NCI-H187 (cell line): ENCODE measurements around the gene TGFB1I1.
"Not testable (repeated sequence)": the region's sequence is repeated elsewhere in the genome, so short reads cannot be mapped to it uniquely, and the experiment has no call there.

Experiments used
- DNase-seq, 2 experiments: peaks; one replicate each; lab custom pipeline; 2025; lab: John Stamatoyannopoulos, UW

TGFB1I1 gene

DNA sequence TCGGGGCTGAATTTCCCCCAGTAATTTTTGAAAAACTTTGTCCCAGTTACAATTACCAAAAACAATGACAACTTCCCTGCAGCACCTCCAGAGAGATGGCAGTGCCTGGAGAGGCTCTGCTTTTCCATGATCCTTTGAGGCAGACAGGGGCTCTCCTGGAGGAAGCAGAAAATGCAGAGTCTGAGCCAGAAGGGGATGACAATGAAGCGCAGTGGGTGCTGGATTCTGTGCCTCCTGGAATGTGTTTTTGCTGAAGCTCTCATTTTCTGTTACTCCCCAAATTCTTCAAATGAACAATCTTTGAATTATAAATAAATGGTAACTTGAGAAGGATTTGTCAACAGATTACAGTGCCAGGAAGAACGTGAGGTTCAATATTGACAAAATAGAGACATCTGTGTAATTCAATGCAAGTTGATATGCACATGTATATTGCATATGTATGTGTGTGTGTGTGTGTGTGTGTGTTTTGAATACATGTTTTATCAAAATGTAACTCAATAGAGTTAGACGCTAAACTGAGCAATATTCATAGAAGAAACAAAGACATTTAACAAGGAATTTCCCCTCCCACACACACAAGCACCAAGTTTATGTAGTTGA, 45.9 kb downstream of the TGFB1I1 start:
- DNase-seq, result no peak

DNA sequence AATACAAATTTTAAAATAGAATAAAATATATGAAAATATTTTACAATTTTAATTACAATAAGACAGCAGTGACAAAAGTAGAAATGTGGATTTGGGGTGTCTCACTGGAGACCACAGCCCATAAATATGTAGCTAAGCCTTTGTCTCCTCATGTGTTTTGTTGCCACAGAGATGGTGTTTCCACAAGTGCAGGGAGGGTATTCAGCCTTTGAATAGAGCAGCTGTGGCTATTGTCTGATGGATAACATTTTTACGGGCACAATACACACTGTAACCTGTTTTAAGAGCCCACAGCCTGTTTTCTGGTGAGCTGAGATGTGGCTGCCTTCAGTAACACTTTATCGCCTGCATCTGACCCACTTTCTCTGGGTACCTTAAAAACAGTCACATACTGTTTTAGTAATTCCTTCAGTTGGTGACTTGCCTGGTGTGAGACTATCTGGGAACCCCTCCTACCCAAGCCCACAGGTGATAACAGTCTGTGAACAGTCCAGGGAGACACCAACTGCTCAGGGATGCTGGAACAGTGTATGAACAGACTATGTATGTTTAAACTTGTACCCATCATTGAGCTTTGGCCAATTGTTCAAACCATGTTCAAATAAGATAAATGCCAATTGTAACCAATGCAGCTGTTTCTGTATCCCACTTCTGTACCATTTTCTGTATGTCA, 47.9 kb downstream of the TGFB1I1 start:
- no peak for DNase-seq

DNA sequence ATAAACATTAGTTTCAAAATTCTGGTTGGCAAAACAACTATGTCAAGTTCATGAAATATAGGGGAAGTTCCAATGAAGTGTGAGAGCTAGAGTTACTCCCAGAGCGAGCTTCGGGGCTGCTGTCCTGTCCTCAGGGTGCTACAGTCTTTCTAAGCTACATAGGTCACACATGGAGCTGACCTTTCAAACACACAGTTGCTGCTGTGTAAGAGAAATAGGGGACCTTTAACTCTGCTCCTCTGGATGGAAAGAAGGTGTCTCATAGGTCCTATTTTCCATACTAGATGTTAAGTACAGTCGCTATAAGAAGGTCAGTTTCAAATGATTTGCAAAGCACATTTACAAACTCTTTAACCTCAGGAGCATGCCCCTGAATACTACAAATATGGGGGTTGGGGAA, 49.4 kb downstream of the TGFB1I1 start:
- DNase-seq, result no peak

DNA sequence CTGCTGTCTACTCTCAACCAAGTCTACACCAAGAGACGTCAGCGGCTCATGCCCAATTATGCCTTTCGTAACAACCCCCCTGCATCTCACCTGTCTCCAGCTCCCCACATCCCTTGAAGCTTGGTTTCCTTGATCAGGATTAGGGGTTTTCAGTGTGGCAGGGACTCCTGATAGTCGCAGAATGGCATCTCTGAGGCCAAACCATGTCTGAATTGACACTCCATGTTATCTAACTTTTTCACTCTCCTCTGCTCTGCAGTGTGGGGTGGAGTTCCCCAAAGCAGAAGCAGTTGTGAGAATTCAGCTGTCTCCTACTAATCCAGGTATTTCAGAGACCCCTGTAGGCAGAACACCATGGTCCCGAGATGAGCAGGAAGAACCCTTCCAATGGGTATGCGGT, 50.1 kb downstream of the TGFB1I1 start:
- DNase-seq, result no peak

DNA sequence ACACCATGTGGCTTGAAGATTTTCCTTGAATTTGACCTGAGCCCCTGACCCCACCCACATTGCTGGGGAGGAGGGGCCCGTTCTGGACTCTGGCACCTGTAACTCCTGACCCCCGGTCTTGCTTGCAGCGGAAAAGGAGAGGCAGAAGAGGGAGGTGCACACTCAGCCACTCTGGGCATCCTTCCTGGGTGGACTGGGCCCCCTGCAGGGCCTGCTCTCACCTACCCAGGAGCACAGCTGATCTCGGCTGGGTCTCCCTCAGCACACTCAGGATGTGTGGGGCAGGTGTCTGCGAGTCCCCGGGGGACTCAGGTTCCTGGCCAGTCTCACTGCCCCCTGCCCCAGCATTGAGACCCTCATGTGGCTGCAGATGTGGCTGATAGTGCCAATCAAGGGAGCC, 51.8 kb downstream of the TGFB1I1 start:
- not testable (repeated sequence) for DNase-seq

DNA sequence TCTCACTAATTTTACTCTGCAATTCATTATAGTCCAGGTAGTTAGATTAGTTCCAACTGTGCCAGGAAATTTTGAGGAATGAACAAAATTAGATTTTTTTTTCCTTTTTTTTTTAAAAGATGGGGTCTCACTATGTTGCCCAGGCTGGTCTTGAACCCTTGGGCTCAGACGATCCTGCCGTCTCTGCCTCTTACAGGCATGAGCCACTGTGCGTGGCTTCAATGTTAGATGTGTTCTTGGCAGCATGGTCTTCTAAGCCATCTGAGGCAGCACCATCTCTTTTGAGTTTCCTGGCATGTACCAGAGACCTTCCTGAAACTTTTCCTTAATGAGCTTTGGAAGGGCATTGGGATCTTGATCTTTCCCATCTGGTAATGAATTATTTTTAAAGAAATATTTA, 53.2 kb downstream of the TGFB1I1 start:
- DNase-seq, result no peak
